Right ventricle myocardium inferior (tissue), 1 donor: Measurements from ENCODE around the gene TNRC18. TPM values are rescaled to one million over a fixed set of nuclear protein-coding genes. Genes with fewer than 3 reads are reported as not detected.

Experiments
- ATAC-seq: fragments of 200-7000 bp; cut with Tn5 transposase; one replicate; pipeline ENCODE4 v1.9.1; 2020; ENCODE audit warnings: mild to moderate bottlenecking, moderate library complexity
- DNase-seq: peaks from one replicate; pipeline ENCODE4 v3.0.0; 2021; ENCODE audit errors: missing footprints
- intact Hi-C: fragments of 100-400 bp; cut with DNase I; formaldehyde crosslinking; loops from one replicate; pipeline ENCODE4 v1.11.0; 2022
- total RNA-seq: library from RNA; stranded (reverse); fragmentation: NEBNext Ultra II Directional; extraction: Animal tissue kit (Norgen Biotek cat#: 25700); gene quantifications from one replicate; pipeline ENCODE4 v1.2.1, GENCODE V29; 2021
- donor health status: DM: no; HTN: yes; CAD: no; lungs with severe emphysema.

The TNRC18 gene
- total RNA-seq, 1 donor from 2014 or later, result 34.8 TPM

DNA sequence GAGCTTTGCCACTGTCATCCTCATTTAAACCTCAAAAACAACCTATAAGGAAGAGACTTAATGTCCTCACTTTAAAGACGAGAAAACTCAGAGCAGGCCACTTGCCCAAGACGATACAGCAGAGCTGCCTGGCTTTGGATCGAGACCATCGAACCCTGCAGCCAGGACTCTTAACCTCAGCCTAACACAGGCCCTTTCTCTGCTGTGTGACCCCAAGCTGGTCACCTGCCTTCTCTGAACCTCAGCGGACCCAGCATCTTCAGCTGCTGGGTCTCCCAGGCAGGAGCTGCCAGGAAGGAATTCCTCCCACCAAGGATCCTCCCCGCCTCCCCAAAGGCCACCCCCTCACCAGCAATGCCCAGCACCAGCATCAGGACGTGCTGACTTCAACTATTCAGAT is 32.7 kb downstream of the TNRC18 start:
- DNase-seq (no peak), ATAC-seq (no peak)
- intact Hi-C loops, result no loop called here

DNA sequence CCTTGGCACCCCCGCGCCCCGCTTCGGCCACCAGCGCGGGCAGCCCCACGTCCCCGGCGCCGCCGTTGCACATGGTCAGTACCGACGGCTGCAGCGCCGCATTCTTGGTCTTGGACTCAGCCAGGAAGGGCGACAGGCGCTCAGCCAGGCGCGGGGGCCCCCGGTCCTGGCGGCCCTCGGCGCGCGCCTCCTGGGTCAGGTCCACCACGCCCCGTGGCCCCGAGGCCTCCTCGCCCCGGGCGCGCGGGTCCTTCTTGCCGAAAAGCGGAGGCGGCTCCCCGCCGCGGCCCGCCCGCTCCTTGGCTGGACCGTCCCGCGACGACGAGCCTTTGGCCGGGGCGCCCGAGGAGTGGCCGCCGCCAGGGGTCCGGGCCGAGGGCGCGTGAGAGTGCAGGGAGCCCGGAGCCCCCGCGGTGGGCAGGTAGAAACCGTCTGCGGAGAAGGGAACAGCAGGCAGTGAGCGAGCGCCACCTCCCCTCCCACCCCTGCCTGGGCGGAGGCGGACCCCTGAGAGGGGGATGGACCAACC is 34.7 kb downstream of the TNRC18 start:
- DNase-seq (no peak), ATAC-seq (no peak)
- intact Hi-C loops, result no loop called here

DNA sequence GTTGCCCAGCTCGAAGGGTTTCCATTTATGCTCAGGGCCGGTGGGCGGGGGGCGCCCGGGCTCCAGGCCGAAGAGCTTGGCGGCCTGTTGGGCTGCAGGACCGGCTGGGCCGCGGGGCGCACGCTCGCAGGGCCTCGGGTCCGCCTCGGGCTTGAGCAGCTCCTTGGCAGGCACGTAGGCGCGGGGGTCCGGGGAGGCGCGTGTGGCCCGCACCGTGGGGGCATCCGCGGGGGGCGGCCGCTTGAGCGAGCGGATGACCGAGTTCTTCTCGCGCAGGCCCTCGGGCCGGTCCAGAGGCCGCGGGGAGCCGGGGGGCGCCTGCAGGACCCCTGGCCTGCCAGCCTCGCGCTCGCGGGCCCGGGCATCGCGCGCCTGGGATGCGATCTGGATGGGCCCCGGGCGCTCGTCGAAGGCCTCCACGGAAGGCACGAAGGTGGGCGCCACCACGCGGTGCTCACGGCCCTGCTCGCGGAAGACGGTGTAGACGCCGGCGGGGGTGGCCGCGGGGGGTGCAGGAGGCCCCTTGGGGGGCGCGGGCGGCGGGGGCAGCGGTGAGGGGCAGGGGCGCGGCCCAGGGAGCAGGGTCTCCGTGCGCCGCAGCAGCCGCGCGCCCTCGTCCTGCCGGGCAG is 35.2 kb downstream of the TNRC18 start:
- DNase-seq, result no peak
- intact Hi-C loops, result no loop called here

DNA sequence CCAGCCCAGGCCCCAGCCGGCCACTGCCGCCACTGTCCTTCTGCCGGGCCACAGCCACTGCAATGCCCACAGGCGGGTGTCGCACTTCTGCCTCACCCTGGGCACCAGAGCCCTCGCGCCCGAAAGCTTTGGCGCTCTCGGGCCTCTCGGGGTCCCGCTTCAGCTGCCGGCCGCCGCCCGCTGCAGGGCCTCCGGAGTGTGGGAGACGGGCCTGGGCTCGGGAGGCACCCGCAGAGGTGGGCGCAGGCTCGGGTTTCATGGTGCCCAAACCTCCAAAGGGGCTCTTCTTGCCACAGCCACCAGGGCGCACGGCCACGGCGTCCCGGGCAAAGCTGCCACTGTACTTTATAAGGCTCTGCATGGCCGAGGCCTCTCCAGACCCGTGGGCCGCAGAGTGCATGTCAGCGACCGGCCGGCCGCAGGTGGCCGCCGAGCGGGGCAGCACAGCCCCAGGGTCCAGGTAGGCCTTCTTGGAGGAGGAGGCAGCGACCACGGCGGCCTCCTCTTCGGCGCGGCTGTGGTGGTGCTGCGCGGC is 35.9 kb downstream of the TNRC18 start:
- DNase-seq (no peak), ATAC-seq (no peak)
- intact Hi-C loops, result no loop called here

More for the DNA sequence above, 35.2 kb downstream of the TNRC18 start:
- ATAC-seq, result no peak

DNA sequence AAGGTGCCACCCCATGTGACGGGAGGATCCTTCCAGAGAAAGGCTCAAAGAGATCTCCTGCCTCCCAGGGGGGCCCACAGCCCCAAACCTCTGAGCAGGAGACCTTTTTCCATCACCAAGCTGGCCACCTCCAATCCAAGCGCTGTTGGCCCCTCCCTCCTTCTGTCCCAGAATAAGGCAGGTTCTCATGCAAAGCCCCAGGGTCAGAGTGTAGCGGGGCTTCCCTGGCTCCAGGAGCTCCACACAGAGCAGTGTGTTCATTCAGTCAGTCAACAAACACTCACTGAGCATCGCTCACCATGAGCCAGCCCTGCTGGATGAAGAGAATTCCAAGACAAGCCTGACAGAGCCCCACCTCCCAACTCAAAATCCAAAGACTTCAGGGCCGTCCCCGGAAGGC is 39.0 kb downstream of the TNRC18 start:
- ATAC-seq (no peak), DNase-seq (no peak)
- intact Hi-C loops, result no loop called here

DNA sequence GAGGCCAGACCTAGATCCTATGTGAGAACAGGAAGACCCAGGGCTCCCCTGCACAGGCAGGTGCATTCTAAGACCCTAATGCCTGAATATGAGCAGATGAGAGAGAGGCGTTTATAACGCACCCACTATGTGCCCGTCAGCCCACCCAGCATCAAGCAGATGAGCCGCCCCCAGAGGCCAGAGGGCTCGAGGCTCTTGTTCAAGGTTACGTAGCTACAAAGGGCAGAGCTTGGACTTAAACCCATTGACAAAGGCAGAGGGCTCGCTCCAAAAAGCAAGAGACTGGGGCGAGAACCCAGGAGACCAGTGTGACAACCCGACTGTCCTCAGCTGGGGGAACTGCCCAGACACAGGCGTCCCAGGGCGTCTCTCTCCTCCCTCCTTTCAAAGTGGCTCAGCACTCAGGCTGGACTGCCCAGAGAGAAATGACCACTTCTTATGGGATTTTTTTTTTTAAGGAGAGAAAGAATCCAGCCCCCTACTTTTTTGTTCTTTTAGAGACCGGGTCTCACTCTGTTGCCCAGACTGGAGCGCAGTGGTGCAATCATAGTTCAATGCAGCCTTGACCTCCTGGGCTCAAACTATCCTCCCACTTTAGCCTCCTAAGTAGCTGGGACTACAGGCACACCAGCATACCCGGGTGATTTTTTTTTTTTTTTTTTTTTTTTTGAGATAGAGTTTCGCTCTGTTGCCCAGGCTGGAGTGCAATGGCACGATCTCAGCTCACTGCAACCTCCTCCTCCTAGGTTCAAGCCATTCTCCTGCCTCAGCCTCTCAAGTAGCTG is 40.1 kb downstream of the TNRC18 start:
- ATAC-seq (no peak), DNase-seq (no peak)
- intact Hi-C loops, result no loop called here

DNA sequence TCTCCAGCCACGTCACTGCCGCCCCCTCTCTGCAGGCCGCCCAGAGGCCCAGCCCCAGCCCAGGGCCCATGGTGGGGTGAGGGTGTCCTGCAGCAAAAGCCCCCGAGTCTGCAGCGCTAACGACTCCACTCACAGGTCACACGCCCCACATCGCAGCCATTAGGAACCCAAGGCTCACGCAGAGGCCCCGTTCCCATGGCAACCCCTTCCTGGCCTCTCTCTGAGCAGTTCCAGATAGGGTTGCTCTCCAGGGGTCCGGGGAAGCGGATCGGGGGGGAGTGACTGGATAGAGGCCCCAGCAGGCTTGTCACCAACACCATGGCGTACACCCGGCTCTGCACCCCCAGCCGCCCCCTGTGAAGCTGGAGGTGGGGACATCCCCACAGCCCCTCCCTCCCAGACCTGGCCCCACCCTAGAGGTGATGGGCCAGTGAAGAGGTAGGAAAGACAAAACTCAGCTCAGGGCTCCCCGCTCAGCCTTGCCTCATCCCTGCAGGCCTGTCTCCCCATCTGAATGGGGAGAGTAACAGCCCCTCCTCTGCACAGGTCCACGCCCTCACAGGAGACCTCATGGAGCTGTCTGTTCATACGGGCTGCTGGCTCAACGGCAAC is 41.2 kb downstream of the TNRC18 start:
- no peak for ATAC-seq

DNA sequence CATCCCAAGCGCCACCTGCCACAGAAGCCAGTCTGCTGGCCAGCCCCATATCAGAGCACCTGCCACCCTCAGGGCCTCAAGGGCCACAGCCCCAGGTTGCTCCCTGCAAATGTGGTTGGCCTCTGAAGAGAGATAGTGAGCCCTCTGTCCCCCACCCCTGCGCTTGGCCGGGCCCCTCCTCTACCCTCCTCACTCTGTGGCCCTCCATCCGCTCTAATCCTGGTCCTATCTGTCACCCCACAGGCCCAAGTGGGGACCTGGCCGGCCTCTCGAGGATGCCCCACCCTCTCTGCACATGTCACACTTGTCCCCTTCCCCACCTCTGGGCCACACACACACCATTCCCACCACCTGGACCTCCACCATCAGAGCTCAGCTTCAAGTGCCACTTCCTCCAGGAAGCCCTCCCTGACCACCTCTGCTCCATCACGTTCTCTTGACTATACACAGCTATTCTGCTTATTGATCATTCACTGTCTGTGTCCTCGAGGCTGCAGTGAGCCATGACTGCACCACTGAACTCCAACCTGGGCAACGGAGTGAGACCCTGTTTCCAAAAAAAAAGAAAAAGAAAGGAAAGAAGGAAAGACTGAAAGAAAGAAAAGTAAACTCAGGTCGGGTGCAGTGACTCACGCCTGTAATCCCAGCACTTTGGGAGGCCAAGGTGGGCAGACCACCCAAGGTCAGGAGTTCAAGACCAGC is 42.4 kb downstream of the TNRC18 start:
- intact Hi-C loops, result no loop called here
- DNase-seq (no peak), ATAC-seq (no peak)

More for the DNA sequence above, 41.2 kb downstream of the TNRC18 start:
- no peak for DNase-seq
- intact Hi-C loops, result no loop called here

DNA sequence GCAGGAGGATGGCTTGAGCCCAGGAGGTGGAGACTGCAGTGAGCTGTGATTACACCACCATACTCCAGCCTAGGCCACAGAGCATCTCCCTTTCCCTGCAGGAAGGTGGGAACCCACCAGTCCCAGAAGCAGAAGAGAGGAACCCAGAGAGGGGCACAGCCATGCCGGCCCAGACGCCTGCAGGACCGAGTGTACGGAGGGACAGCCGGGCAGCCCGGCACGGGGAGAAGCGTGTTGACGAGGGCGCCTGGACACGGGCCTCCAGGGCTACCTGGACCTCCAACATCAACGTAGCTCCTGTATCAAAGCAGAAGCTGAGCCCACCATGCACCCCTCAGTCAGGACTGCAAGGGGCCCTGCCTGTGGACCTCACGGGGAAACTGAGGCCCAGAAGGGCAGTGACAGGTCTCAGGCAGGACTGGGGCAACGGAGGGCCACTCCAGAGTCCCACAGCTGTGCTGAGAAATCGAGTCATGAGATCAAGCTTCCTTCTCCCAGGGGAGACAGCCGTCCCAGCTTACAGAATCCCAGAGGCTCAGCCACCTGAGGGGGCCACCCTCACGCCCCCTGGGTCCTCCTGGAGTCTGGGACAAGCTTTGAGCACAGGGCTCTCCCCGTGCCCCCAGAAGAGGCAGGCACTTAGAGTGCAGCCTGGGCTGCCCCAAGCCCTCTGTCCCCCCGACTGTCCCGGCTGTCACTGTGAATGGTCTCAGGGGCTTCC is 43.1 kb downstream of the TNRC18 start:
- intact Hi-C loops, result no loop called here
- no peak for ATAC-seq

DNA sequence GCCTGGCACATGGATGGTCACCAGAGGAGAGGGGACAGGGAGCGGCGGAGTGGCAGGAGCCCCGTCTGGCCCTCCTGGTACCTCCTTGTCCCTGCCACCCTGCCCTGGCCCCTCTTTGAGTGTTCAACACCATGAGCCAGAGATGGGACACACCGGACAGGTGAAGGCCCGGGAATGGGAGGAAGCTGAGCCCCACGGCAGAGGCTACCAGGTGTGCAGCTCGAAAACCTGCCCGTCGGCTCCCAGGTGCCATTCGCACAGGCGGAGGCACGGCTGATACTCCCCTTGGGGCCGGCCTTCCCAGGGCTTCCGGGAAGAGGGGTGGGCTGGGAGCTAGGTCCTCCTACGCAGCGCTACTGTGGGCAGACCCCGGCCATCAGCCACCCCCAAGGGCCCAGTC is 44.1 kb downstream of the TNRC18 start:
- ATAC-seq (no peak), DNase-seq (no peak)
- intact Hi-C loops, result no loop called here

More for the DNA sequence above, 43.1 kb downstream of the TNRC18 start:
- no peak for DNase-seq

DNA sequence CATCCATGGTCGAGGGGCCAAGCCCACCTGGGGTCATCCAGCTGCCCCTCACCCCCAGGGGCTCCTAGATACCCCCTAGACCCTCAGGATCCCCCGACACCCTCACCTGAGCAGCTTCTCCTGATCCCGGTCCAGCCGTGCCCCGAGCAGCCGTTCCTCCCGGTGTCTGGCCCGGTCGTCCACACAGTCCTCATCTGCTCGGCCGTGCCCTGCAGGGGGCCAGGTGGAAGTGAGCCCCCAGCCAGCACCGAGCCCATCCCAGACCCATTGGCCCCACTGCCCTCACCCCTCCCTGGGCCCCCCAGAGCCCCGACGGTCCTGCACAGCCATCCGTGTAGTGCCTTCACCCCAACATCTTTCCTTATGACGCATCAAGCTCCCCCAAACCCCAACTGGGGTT is 45.8 kb downstream of the TNRC18 start:
- ATAC-seq (no peak), DNase-seq (no peak)
- intact Hi-C loops, result no loop called here

DNA sequence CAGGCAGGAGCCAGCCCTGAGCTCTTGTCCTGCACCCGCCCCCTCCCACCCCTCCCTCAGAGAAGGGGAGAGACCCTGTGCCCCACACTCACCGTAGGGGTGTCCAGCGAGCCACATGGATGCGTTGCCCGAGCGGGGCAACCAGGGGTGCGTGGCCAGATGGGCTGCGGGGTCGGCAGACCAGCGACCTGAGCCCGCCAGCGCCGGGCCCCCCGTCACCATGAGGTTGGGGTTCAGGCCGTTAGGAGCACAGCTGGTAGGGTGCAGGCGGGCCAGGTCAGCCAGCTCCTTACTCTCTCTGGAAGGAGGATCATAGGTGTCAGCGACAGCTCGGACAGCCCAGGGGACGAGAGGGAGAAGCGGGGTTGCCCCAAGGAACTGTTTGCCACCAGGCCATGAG is 46.4 kb downstream of the TNRC18 start:
- DNase-seq (no peak), ATAC-seq (no peak)
- intact Hi-C loops, result no loop called here

DNA sequence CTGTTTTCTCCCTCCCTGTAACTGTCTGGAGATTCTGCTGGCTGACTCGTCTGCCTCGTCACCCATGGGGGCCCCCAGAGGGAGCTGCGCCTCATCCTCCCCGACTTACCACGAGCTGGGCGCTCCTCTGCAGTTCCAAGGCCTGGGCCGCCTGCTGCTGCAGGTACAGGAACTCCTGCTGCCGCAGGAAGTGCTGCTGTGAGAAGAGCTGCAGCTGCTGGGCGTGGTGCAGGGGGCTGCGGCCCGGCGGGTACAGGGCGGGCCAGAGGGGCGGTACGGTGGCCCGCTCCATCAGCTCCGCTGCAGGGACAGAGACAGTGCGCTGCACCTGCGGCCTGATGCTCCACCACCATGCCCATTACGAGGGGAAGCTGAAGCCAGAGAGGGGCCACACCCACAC is 47.7 kb downstream of the TNRC18 start:
- no peak for ATAC-seq
- intact Hi-C loops, result no loop called here
- DNase-seq, result no peak

DNA sequence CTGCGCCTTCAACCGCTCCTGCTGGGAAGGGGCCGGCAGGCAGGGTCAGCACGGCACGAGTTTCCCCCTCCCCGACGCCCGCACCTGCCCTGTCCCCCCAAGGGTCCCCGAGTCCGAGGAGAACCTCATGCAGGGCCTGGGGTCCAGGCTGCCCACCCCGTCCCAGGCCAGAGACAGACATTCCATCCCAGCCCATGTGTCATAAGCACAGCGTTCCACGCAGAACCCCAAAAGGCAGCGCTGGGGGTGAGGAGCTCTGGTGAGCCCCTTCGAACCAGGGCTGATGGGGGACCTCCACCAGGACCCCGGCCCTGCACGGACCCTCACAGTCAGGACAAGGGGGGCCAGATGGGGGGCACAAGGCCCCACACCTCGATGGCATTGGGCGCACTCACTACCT is 49.2 kb downstream of the TNRC18 start:
- intact Hi-C loops, result no loop called here
- ATAC-seq, result no peak
- peak; percentile 63 for DNase-seq

DNA sequence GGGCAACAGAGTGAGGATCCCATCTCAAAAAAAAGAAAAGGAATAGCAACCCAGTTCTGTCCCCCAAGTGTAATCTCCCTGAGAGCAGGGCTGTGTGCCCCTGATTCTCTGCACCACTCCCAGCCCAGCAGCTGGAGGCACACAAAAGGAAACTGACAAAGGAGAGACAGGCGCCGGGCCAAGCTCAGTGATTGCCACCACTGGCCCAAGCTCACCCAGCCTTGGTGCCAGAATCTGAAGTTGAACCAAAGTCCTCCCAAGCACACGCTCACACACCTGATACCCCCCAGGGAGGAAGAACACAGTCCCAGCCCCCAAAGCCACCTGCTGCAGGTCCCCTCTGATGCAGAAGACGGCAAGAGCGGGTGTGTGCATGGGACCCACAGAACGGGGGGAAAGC is 50.3 kb downstream of the TNRC18 start:
- ATAC-seq (no peak), DNase-seq (no peak)
- intact Hi-C loops, result no loop called here

DNA sequence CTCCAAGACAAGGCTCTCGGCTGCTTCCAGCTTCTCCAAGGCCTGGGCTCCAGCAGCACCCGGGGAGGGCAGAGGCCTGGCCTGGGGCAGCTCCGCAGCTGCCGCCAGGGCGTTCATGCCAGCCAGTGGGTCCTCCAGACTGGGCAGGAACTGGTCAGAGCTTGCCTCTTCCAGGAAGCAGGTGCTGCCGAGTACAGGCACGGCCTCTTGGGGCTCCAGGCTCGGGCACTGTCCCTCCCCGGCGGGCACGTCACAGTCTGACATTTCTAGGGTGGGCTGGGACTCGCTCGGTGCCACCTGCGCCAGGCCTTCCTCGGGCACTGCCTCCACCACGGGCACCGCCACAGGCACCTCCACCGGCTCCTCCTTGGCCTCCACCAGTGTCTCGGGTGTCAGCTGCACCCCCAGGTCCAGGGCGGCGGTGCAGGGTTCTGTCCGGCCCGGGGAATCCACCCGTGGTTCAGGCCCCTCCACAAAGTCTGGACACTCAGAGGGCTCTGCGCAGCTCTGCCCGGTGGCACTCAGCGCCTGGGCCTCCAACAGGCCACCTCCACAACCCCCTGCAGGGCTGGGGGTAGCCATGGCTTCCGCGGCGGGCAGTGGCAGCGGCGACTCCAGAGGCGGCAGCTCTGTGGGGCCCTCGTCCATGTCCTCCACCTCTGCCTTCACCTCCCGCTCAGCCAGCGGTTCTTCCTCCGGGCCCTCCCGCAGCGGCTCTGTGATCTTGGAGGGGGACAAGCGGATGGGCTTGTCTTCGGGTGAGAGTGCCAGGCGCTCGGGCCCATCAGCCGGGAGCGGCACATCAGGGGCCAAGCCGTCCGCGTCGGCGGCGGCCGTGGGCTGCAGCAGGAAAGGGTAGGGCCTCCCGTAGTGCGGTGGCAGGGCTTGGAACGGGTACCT is 52.9 kb downstream of the TNRC18 start:
- intact Hi-C loops, result no loop called here
- DNase-seq, result no peak
- no peak for ATAC-seq

DNA sequence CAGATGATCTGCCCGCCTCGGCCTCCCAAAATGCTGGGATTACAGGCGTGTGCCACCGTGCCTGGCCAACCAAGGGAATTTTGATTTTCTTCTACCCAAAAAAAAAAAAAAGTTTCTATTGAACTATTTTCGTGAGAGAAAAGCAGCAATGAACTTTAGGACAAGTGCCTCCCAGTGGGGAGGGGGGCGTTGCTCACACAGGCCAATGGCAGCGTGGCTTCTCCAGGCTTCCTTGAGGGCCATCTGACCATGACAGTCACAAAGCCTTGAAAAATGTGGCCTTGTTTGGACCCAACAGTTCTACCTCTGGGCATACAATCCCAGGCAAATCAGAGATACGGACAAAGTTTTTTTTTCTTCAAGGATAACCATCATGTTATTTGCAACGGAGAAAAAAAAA is 56.0 kb downstream of the TNRC18 start:
- DNase-seq, result peak; percentile 41
- ATAC-seq, result no peak
- intact Hi-C loops, result loop anchor here (5.0 to 10.0 kb wide), 3 partner anchors 55 to 327 kb away; partner anchors contain the start of gene TNRC18
